Measurements from ENCODE around the gene LRATD1. TPM values are rescaled to one million over a fixed set of nuclear protein-coding genes. Genes with fewer than 3 reads are reported as not detected.

The LRATD1 gene
- total RNA-seq, 1 donor from 2014 or later: 32.7 TPM

- TF ChIP-seq CTCF (IDR thresholded peaks at IDR 0.05) (no peak), POLR2AphosphoS5 (IDR thresholded peaks at IDR 0.05; ENCODE audit: insufficient read depth in 1 of 2, low read depth in 1 of 2) (no peak), POLR2A (IDR thresholded peaks at IDR 0.05) (no peak)
- intact Hi-C loops (cut with DNase I): no loop called here
- Histone ChIP-seq H3K27ac (no peak overlapping the region), H3K4me1 (no peaks in the 10 kb centered on the region), H3K36me3 (no peaks in the 10 kb centered on the region), H3K27me3 (no peaks in the 10 kb centered on the region), H3K4me3 (no peak overlapping the region), H3K9me3 (no peaks in the 10 kb centered on the region)
- no peak for DNase-seq (ENCODE audit: extremely low spot score in 2 of 2)
These were observed 15.2 kb downstream of the LRATD1 start for GRCh38 chr2:14647714-14648113.

DNA sequence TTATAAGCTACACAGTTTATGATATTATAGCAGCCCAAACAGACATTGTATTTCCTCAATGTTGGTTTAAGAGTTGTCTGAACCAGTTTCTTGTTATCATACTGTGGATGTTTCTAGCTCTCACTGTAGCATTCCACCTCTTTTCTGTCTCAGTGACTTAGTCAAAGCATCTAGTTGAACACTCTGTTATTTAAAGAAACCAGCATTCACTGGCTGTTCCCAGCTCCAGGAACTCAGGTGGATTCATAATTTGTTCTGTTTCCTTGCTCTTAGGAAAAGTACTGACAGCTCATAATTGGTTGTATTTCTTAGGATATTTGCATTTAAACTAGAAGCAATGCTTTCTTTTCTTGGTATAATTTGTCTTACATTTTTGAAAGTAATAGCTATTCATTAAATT lies 17.5 kb downstream of the LRATD1 start:
- intact Hi-C loops (cut with DNase I): no loop called here
- TF ChIP-seq POLR2A (IDR thresholded peaks at IDR 0.05): no peak
- no peak for TF ChIP-seq POLR2AphosphoS5 (IDR thresholded peaks at IDR 0.05; ENCODE audit: insufficient read depth in 1 of 2, low read depth in 1 of 2)

GRCh38 chr2:14654835-14655282 lies 22.3 kb downstream of the LRATD1 start:
- TF ChIP-seq POLR2AphosphoS5 (IDR thresholded peaks at IDR 0.05; ENCODE audit: insufficient read depth in 1 of 2, low read depth in 1 of 2) (no peak), CTCF (IDR thresholded peaks at IDR 0.05) (no peak), POLR2A (IDR thresholded peaks at IDR 0.05) (no peak)
- DNase-seq (ENCODE audit: extremely low spot score in 2 of 2): no peak
- H3K9me3 ChIP-seq: no peaks in the 10 kb centered on the region
- H3K27ac ChIP-seq: no peak overlapping the region
- H3K4me1 ChIP-seq: no peaks in the 10 kb centered on the region
- H3K36me3 ChIP-seq: no peaks in the 10 kb centered on the region
- H3K27me3 ChIP-seq: no peaks in the 10 kb centered on the region
- intact Hi-C loops (cut with DNase I): no loop called here
- H3K4me3 ChIP-seq: no peak overlapping the region

More for the DNA sequence above, 17.5 kb downstream of the LRATD1 start:
- no peaks in the 10 kb centered on the region for H3K9me3 ChIP-seq
- H3K27me3 ChIP-seq: no peaks in the 10 kb centered on the region
- H3K27ac ChIP-seq: no peak overlapping the region
- H3K4me1 ChIP-seq: no peaks in the 10 kb centered on the region
- H3K36me3 ChIP-seq: no peaks in the 10 kb centered on the region
- DNase-seq (ENCODE audit: extremely low spot score in 2 of 2): no peak
- H3K4me3 ChIP-seq: no peak overlapping the region

GRCh38 chr2:14656146-14656545 lies 23.6 kb downstream of the LRATD1 start:
- intact Hi-C loops (cut with DNase I): no loop called here
- H3K9me3 ChIP-seq: no peaks in the 10 kb centered on the region
- H3K4me1 ChIP-seq: no peaks in the 10 kb centered on the region
- no peak for DNase-seq (ENCODE audit: extremely low spot score in 2 of 2)
- no peaks in the 10 kb centered on the region for H3K36me3 ChIP-seq
- H3K27me3 ChIP-seq: no peaks in the 10 kb centered on the region
- H3K4me3 ChIP-seq: no peak overlapping the region
- no peak for TF ChIP-seq POLR2AphosphoS5 (IDR thresholded peaks at IDR 0.05; ENCODE audit: insufficient read depth in 1 of 2, low read depth in 1 of 2)
- no peak for TF ChIP-seq CTCF (IDR thresholded peaks at IDR 0.05)
- no peak for TF ChIP-seq POLR2A (IDR thresholded peaks at IDR 0.05)
- no peak overlapping the region for H3K27ac ChIP-seq

DNA sequence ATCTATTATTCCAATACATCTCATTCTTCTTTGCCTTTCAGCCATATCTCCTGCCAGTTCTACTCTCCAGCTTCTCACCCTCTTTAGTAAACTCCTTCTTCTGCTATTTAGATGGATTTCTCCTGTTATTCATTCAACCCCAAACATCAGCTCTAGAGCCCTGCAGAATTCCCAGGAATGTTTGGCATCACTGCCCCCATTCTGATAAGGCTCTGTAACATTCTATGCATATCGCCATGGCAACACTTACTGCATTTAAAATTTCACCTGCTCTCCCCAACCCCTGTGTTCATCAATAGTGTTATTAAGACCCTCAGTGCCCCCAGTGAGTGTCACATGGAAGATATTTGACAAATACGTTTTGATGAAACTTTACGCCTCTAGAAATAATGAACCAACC lies 28.6 kb downstream of the LRATD1 start:
- intact Hi-C loops (cut with DNase I): no loop called here
- Histone ChIP-seq H3K9me3 (no peaks in the 10 kb centered on the region), H3K4me3 (no peak overlapping the region), H3K4me1 (no peaks in the 10 kb centered on the region), H3K27me3 (no peaks in the 10 kb centered on the region), H3K27ac (no peak overlapping the region), H3K36me3 (no peaks in the 10 kb centered on the region)
- no peak for DNase-seq (ENCODE audit: extremely low spot score in 2 of 2)
- TF ChIP-seq POLR2AphosphoS5 (IDR thresholded peaks at IDR 0.05; ENCODE audit: insufficient read depth in 1 of 2, low read depth in 1 of 2) (no peak), CTCF (IDR thresholded peaks at IDR 0.05) (no peak), POLR2A (IDR thresholded peaks at IDR 0.05) (no peak)
